RPMI7951 (cell line): ENCODE results near the gene ARHGAP15. TPM values are rescaled to one million over a fixed set of nuclear protein-coding genes. Genes with fewer than 3 reads are reported as not detected.

Experiments
- DNase-seq: peaks from one replicate; pipeline ENCODE4 v3.0.0-alpha.2; 2012; ENCODE audit warnings: low read depth
- total RNA-seq: library from RNA; depleted of rRNA; stranded (reverse); fragments of >200 nt; shearing (Covaris generic); gene quantifications from 2 replicates; pipeline ENCODE4 v1.2.3, GENCODE V29; 2014

The ARHGAP15 gene
- total RNA-seq, 1 experiment from 2014 or later = 1.9 TPM

DNA sequence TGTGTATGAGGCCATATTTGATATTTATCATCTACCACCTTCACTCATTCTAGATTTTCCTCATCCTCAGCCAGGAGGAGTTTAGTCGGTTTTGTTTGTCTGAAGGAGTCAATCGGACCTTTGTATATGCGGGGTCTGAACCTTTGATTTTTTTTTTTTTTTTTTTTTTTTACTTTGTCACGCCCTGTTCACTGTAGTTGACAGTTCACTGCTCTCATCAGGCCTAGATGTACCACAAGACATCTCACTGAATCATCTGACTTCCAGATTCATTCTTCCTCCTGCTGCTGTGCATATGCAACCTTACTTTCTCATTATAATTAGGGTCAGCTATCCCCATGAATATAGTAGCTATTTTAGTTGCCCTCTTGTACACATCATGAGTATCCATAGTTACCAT is 133.2 kb downstream of the ARHGAP15 start:
- DNase-seq = no peak

DNA sequence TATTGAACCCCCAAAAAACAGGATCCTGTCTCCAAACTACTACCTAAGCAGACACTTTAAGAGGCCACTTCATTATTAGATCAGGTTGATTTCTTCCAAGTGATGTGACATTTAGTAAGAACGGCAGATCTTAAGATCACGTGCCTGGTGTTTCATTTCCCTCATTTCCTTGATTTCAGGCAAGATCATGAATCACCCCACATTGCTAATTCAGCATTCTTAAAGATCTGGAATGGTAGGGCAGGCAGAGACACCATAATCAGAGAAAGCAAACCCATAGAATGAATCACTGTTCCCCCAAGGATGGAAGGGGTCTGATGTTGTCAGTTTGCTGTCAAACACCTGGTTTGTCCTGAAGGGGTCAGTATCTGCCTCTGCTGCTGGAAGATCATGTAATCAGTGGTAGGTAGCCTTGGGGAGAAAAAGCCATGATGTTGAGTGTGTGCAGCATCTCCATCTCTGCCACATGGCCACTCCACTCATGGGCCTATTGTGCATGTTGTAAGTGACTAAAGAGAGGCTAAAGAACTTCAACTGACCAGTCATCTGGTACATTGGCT is 133.9 kb downstream of the ARHGAP15 start:
- DNase-seq = no peak

DNA sequence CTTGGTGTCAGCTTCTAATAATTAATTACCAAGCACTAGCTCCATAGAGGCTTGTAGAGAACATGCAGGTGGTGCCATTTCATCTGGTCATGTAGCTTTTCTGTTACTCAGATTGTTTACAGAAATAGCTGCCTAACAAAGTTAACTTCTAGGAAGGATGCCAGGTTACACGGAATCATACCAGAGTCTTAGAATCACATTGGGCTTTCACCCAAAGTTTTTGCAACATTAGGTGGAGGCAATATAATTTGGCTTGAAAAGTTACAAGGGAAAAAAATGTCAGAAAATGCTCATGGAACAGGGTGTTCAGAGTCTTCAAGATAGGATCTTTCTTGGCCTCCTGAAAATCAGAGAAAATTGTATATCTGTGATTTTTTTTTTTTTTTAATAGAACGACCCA is 135.6 kb downstream of the ARHGAP15 start:
- peak; percentile 3 for DNase-seq

DNA sequence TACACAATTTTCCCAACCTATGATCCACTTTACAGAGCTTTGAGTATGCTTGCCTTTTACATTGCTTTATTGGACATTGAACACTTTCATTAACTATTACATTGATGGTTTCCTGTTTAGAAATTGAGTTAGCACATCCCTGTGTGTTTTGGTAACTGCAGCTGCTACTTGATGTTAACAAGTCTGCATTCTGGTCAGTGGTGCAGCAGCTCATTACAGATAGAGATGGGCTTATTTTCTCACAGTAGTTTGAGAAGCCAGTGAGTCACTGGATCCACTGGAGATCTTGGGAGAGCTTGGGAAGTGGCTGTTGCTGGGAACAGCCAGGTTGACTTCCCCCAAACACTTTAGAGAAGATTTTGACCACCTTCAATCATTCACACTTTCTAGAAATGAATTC is 150.5 kb downstream of the ARHGAP15 start:
- DNase-seq = no peak

DNA sequence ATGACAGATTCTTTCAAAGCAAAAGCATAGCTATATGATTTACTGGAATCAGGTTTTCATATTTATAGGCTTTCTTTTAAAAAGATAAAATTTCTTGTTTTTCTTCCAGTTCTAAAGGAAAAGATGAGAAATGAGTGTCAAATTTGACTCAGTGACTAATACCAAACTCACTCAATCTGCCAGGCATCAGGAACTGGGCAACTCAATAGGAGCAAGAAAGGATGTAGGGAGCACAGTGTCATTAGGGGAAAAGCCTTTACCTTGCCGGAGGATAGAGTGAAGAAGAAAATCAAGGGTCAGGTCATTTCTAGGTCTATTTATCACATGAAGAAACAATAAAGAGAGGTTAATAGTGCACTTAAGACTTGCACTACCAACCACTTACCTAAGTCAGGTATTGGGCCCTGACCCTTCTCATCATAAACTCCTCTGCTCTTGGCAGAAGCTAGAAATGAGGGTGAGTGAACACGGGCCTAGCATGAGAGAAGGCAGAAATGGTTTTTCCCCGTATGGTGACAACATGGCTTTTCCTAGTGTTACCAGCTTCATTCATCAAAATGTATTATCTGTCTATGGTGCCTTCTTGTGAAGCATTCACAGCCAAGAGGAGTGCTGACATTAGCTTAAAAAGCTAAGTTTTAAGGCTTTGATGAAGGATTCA is 151.0 kb downstream of the ARHGAP15 start:
- no peak for DNase-seq

DNA sequence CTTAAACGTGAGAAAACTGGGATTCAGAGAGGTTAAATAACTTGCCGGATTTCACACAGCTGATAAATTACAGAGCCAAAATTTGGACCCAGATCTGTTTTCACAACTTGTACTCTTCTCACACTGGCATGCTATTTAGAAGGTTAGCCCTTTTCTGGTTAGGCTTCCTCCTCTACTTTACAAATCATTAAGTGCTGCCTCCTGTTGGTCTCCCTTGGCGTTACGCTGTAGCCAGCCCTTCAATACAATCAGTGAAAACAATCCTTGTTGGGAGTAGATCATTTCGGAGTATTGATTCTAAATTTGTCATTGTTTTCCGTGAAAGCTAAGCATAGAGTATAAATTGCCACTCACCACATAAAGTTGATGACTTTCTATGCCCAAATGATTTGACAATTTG is 153.5 kb downstream of the ARHGAP15 start:
- no peak for DNase-seq

DNA sequence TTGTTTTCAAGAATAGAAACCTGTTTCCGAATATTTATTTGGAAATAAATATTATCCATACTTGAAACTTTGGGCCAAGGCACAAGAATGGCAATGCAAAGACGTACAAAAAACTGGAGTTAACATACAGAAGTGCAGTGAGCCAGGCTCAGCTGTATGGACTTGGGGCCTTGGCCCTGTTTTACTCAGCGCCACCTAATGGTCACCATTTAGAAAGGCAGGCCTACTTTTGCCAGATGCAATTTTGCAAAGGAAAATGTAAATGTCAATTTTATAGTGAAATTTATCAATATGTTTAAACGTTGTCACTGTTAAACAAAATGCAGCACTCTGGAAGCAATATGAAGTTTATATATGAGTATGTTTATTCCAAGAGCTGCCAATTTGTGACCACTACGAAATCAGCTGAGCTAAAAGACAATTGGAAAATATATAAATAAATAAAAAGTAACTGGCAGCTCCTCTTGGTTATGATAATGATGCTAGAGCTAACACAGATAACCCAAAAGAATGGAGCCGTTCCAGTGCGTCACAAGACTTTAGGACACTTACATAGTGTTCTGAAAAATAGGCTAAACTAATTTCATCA is 155.0 kb downstream of the ARHGAP15 start:
- DNase-seq = peak; percentile 18

DNA sequence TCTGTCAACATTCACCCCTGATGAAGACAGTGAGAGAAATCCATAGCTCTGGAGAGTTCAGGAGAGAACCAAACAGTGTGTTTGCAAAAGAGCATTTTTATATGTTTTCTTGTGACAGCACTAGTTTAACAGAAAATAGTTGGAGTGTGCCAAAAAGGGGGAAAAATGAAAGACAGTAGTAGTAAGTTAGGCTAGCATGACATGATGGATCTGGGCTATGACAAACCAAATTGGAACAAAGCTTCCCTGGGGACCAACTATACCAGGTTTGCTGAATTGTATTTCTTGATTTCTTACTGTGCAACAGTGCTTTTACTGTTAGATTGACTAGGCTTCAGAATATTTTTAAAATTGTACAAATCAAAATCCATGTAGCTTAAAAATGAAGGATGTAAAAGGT is 159.8 kb downstream of the ARHGAP15 start:
- no peak for DNase-seq

DNA sequence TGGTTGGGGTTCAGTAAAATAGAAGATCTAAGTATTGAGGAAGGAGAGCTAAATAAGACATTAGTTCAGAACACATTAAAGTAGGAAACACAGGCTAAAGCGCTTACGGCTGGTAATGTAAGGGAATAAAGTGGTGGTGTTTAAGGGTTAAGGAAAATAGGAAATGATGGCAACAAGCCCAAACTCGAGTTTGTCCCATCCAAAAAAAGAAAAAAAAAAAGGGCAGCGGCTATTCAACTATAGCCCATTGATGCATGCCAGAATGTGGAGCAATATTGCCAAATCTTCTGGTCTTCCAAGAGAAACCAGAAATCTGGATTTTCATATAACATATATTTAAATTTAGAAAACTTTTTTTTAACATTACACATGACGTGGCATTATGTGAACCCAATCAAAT is 161.0 kb downstream of the ARHGAP15 start:
- no peak for DNase-seq

DNA sequence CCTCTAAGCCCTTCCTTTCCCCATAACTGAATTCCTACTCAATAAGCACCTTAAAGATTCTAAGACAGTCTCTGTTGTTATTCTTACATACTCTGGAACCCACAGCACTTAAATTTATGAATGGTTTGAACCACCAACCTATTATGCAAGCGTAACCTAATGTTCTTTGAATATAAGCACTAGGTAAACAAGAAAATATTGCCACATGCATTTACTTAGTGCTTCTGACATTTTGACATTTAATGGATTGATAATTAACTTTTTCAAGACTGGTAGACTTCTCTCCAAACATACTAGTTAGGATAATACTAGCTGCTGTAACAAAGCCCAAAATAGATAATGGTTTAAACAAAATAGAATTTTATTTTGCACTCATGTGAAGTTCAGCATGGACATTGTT is 164.8 kb downstream of the ARHGAP15 start:
- DNase-seq = no peak

DNA sequence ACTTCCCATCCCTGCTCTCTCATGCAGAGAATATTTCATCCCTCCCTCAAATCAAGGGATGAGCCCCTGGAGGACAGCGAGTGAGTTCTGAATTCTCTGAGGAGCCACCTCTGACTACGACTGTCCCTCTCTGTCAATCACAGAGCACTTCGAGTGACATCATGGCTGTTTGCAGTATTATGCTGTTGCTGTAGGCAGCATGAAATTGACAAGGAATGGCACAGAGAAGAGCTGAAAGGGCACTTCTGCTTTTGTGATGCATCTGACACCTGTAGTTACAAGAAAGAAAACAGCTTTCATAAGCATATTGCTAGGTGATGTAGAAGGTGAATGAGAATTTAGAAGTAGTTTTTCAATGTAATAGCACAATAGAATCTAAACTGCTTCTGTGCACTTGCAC is 166.9 kb downstream of the ARHGAP15 start:
- DNase-seq = no peak

DNA sequence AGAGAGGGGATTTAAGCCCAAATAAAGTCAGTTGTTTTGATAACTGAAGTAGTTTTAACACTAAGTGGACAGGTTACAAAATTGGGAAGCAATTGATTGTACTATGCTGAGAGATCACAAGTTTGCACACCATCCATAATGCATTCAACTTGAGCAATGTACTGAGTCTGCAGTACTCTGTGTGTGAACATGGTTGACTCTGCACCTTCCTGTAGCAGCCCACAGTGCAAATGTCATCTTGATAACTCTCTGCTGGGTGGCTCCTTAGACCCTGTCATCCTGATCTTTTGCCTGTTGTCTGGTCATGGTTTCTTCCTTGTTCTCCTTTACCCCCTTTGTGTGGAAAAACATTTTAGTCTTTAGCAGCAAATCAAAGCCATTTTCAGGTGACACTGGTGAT is 168.0 kb downstream of the ARHGAP15 start:
- no peak for DNase-seq

DNA sequence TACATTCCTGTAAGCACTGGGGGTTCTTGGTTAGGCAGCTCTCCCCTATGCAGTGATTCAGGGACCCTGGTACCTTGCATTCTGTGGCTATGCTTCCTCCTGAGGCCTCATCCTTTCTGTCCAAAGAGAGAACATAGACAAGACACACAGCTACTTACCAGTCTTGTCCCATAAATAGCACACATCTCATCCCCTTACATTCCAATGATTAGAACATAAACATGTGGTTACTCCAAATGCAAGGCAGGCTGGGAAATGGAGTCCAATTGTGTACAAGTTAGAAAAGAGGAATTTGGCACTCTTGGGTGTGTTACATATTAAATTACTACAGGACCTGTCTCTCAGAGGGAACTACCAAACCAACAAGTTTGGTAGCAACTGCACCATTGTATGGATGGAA is 171.3 kb downstream of the ARHGAP15 start:
- no peak for DNase-seq

DNA sequence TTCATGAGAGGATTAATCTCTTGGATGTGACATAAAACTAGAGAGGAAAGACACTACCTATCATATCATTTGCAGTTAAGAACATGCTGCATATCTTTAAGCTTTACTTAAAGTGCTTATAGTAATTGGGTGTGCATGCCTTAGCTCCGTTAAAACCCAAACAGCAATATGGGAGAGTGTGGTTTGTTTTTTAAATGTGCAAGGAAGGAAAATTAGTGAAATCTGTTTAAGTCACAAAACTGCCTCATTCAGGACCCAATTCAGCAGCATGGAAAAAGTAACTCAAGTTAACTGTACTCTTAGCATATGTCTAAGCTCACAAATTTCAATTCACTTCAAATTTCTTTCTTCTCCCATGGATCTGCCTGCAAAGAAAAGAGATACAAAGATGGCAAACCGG is 182.2 kb downstream of the ARHGAP15 start:
- no peak for DNase-seq

DNA sequence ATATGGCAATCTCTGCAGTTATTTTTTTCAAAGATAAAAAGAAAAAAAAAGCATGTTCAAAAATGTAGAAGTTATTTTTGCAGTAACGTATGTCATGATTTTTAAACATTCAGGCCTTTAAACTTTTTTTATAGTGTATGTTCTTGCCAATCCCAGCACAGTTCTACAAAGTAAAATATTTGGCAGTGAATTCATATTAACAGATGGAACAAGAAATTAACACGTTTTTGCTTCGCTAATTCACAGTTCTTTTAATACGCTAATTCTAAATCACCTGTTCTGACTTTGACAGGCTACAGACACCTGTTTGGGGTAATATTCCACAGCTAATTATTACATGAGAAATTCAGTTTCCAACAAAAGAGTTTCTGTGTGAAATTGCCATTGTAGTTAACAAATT is 183.2 kb downstream of the ARHGAP15 start:
- no peak for DNase-seq

DNA sequence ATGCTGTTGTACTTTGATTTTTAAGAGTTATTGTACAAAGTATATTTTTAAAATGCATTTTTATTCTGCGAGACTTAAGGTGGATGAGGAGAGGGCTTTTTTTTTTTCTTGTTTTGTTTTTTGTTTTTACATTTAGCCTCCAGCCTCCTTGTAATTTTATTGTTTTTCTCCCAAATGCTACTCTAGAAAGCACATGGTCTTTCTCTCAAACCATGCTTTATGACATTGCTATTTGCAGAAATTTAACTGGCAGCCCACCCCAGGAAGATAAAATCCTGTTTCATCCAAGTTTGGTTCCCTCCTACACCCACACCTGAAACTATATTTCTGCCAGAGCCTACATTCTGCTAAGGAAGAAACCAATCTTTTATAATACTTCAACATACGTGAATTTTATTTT is 184.6 kb downstream of the ARHGAP15 start:
- no peak for DNase-seq

DNA sequence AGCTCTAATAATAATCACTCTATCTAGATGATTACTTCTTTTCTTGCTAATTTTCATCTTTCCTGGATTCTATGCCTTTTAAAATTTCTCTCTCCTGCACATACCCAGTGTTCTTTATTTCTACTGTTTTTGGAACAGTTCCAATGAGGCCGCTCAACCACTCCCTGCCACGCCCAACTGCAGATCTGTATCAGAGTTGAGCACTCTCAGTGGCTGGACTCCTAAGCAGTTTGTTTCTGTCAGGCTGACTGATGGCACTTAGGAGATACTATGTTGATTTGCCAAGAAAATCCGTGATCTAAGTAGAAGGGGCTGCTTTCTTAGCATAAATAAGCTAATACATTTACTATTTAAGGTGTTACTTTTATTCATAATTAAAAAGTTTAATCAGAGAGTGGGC is 192.8 kb downstream of the ARHGAP15 start:
- DNase-seq = no peak

DNA sequence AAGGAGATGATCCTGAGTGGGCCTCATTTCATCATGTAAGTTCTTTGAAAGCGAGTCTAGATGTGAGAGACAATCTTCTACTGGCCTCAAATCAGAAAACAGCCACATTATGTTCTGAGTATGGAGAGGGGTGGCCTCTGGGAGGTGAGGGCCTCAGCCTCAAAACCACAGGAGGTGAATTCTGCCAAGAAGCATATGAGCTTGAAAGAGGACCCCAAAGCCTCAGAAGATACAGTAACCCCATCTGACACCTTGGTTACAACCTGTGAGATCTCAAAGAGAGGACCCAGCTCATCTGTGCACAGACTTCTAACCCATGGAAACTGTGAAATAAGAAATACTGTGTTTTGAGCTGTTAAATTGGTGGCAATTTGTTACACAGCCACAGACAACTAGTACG is 200.1 kb downstream of the ARHGAP15 start:
- DNase-seq = no peak

DNA sequence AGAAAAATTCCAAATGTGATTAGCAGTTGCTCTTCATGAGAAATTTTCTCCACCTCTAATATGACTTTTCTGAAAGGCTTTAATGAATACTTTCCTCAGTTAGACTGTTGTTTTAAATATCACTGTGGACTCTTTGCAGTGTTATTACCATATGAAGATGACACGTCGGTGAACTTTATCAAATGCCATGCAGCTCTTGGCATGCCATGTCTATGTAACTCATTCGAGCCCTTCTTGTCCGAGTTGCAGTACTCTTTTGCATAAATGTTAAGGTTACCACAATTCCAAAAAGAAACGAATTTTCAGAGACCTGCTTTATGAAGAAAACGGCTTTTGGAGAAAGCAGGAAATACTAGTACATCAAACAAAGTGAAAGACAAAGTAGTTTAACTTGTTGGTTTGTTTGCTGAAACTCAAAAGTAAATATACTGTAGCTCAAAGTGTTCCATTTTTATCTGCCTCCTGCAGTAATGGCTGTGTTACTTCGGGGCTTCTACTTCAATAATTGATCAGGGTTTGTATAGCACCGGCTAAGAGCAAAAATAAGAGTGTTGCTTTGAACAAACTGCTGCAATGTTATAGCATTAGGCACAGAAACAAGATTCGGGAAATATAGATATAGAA is 204.1 kb downstream of the ARHGAP15 start:
- no peak for DNase-seq

DNA sequence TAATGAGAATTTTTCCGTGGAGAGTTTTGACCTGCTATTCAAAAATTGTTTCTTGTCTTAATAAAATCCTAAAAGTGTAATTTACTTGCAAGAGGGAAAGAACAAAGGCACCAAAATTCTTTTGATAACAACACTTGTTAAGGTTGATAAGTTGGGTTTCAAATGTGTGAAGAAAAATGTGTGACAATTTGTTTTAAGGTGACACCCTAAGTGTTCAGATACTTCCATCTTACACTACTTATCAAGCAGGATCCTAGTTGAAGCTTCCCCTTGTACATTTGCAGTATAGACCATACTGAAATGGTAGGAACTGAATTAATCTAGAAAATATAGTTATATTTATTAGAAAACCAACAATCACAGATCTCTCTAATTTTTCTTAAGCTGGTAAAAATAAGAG is 204.6 kb downstream of the ARHGAP15 start:
- DNase-seq = no peak

DNA sequence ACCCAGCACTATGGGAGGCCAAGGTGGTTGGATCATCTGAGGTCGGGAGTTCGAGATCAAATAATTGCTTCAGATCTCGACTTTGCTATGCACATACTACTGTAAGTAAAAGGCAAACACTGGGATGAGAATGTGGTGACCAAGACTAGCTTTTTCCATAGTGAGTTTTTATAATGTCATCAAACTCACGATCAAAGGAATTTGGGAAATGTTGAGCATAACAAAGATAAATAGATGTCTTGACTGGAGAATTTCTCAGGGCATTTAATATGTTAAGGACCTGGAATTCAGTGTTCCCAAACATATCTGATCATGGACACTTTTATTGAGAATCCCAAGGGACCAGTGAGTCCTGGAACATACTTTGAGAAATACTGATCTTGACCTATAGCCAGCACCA is 205.6 kb downstream of the ARHGAP15 start:
- DNase-seq = no peak

DNA sequence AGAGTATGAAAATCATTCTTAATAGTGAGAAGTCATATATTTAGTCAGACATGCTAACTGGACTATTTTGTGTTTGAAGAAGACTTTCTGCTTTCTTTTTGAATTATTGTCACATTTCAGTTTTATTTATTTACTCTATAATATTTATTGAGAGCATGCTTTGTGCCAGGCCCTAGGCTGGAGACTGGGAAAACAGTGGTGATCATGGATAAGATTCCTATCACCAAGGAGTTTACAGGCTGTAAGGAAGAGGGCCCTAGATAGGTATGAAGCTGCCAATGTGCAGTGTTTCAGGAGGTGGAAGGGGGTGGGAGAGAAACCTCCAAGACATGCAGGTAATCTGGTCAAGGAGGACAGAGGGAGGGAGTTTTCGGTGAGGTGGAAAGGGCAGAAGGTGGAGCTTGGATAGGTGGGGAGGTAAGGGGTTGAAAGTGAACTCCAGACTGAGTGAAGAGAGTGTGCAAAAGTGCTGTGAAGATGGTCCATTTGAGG is 207.5 kb downstream of the ARHGAP15 start:
- DNase-seq = no peak

DNA sequence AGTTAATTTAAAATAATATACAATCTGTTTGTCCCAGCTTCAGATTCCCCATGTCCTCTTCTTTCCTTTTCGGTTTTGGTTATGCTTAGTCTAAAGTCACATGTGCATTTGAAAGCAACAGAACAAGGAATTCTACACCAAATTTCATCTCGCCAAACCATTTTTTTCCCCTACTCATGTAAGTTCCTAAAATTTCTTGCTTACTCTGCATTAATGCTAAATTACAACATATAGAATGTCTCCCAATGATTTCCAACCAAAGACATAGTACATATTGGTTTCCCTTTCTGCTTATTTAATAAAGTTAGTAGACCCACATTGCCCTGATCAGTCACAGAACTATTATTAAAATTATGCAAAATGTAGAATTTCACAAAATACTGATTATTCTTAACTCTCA is 212.3 kb downstream of the ARHGAP15 start:
- no peak for DNase-seq
